Measurements from ENCODE around the gene LLGL1.

Gene LLGL1

GRCh38 chr17:18260332-18261145, 35.1 kb downstream of the LLGL1 start, which contains the start of gene MIEF2:
TSS of gene MIEF2 (plus strand) at chr17:18260662. CDS start at chr17:18262721, 2,059 bp downstream.
- peak; percentile 81 to 84 for DNase-seq (ENCODE audit: low spot score in 2 of 2)
- ATAC-seq (replicated peaks; ENCODE audit: extremely low read depth, poor library complexity, severe bottlenecking) = peak; percentile 92
- Mint-ChIP-seq H3K4me1 (peaks cover 33% of the 10 kb centered on the region), H3K27me3 (no peaks in the 10 kb centered on the region), H3K9me3 (no peaks in the 10 kb centered on the region), H3K4me3 (peak within 1 kb of the TSS; percentile 98), H3K36me3 (ENCODE audit: insufficient read depth) (peaks cover 15% of the 10 kb centered on the region), H3K27ac (ENCODE audit: low read depth) (peak within 1 kb of the TSS; percentile 71)

- H3K27ac Mint-ChIP-seq (ENCODE audit: low read depth) = peak overlapping the region; percentile 71
- peak overlapping the region; percentile 98 for H3K4me3 Mint-ChIP-seq
- H3K9me3 Mint-ChIP-seq = no peaks in the 10 kb centered on the region
- no peaks in the 10 kb centered on the region for H3K27me3 Mint-ChIP-seq
- peaks cover 13% of the 10 kb centered on the region for H3K36me3 Mint-ChIP-seq (ENCODE audit: insufficient read depth)
- H3K4me1 Mint-ChIP-seq = peaks cover 33% of the 10 kb centered on the region
- ATAC-seq (replicated peaks; ENCODE audit: extremely low read depth, poor library complexity, severe bottlenecking) (no peak), DNase-seq (ENCODE audit: low spot score in 2 of 2) (no peak)
These were observed 35.7 kb downstream of the LLGL1 start for GRCh38 chr17:18261146-18261515.

- peak overlapping the region; percentile 71 for H3K27ac Mint-ChIP-seq (ENCODE audit: low read depth)
- no peak for ATAC-seq (replicated peaks; ENCODE audit: extremely low read depth, poor library complexity, severe bottlenecking)
- no peak for DNase-seq (ENCODE audit: low spot score in 2 of 2)
- H3K9me3 Mint-ChIP-seq = no peaks in the 10 kb centered on the region
- H3K4me3 Mint-ChIP-seq = peak overlapping the region; percentile 98
- H3K4me1 Mint-ChIP-seq = peaks cover 34% of the 10 kb centered on the region
- H3K27me3 Mint-ChIP-seq = no peaks in the 10 kb centered on the region
- peaks cover 13% of the 10 kb centered on the region for H3K36me3 Mint-ChIP-seq (ENCODE audit: insufficient read depth)
These were observed 36.2 kb downstream of the LLGL1 start for GRCh38 chr17:18261659-18262058.

- no peaks in the 10 kb centered on the region for H3K27me3 Mint-ChIP-seq
- DNase-seq (ENCODE audit: low spot score in 2 of 2) (no peak), ATAC-seq (replicated peaks; ENCODE audit: extremely low read depth, poor library complexity, severe bottlenecking) (no peak)
- H3K36me3 Mint-ChIP-seq (ENCODE audit: insufficient read depth) = peaks cover 9% of the 10 kb centered on the region
- H3K4me1 Mint-ChIP-seq = peaks cover 32% of the 10 kb centered on the region
- H3K4me3 Mint-ChIP-seq = peak overlapping the region; percentile 98
- no peak overlapping the region for H3K27ac Mint-ChIP-seq (ENCODE audit: low read depth)
- H3K9me3 Mint-ChIP-seq = no peaks in the 10 kb centered on the region
These were observed 36.7 kb downstream of the LLGL1 start for GRCh38 chr17:18262111-18262510.

- Mint-ChIP-seq H3K27ac (ENCODE audit: low read depth) (no peak overlapping the region), H3K36me3 (ENCODE audit: insufficient read depth) (peaks cover 9% of the 10 kb centered on the region), H3K4me1 (peaks cover 32% of the 10 kb centered on the region), H3K4me3 (peak overlapping the region; percentile 98), H3K27me3 (no peaks in the 10 kb centered on the region), H3K9me3 (no peaks in the 10 kb centered on the region)
- DNase-seq (ENCODE audit: low spot score in 2 of 2) (no peak), ATAC-seq (replicated peaks; ENCODE audit: extremely low read depth, poor library complexity, severe bottlenecking) (no peak)
These were observed 37.2 kb downstream of the LLGL1 start for GRCh38 chr17:18262641-18263040.

- Mint-ChIP-seq H3K27ac (ENCODE audit: low read depth) (no peak overlapping the region), H3K9me3 (no peaks in the 10 kb centered on the region), H3K27me3 (no peaks in the 10 kb centered on the region), H3K4me1 (peaks cover 31% of the 10 kb centered on the region), H3K4me3 (no peak overlapping the region), H3K36me3 (ENCODE audit: insufficient read depth) (peaks cover 9% of the 10 kb centered on the region)
- DNase-seq (ENCODE audit: low spot score in 2 of 2) = no peak
- no peak for ATAC-seq (replicated peaks; ENCODE audit: extremely low read depth, poor library complexity, severe bottlenecking)
These were observed 38.6 kb downstream of the LLGL1 start for GRCh38 chr17:18263885-18264682.

GRCh38 chr17:18267366-18267765, 41.9 kb downstream of the LLGL1 start:
- peak overlapping the region; percentile 18 for H3K4me3 Mint-ChIP-seq
- H3K9me3 Mint-ChIP-seq = no peaks in the 10 kb centered on the region
- DNase-seq (ENCODE audit: low spot score in 2 of 2) = no peak
- ATAC-seq (replicated peaks; ENCODE audit: extremely low read depth, poor library complexity, severe bottlenecking) = peak; percentile 54
- H3K36me3 Mint-ChIP-seq (ENCODE audit: insufficient read depth) = peaks cover 5% of the 10 kb centered on the region
- H3K27me3 Mint-ChIP-seq = no peaks in the 10 kb centered on the region
- no peak overlapping the region for H3K27ac Mint-ChIP-seq (ENCODE audit: low read depth)
- H3K4me1 Mint-ChIP-seq = peaks cover 14% of the 10 kb centered on the region

GRCh38 chr17:18267927-18268711, 42.7 kb downstream of the LLGL1 start:
- H3K4me3 Mint-ChIP-seq = peak overlapping the region; percentile 18
- peaks cover 2% of the 10 kb centered on the region for H3K36me3 Mint-ChIP-seq (ENCODE audit: insufficient read depth)
- H3K27ac Mint-ChIP-seq (ENCODE audit: low read depth) = no peak overlapping the region
- no peaks in the 10 kb centered on the region for H3K27me3 Mint-ChIP-seq
- ATAC-seq (replicated peaks; ENCODE audit: extremely low read depth, poor library complexity, severe bottlenecking) (peak; percentile 73), DNase-seq (ENCODE audit: low spot score in 2 of 2) (no peak)
- H3K9me3 Mint-ChIP-seq = no peaks in the 10 kb centered on the region
- H3K4me1 Mint-ChIP-seq = peaks cover 14% of the 10 kb centered on the region

- no peak overlapping the region for H3K27ac Mint-ChIP-seq (ENCODE audit: low read depth)
- no peak for ATAC-seq (replicated peaks; ENCODE audit: extremely low read depth, poor library complexity, severe bottlenecking)
- H3K36me3 Mint-ChIP-seq (ENCODE audit: insufficient read depth) = peaks cover 5% of the 10 kb centered on the region
- DNase-seq (ENCODE audit: low spot score in 2 of 2) = no peak
- no peaks in the 10 kb centered on the region for H3K9me3 Mint-ChIP-seq
- H3K27me3 Mint-ChIP-seq = no peaks in the 10 kb centered on the region
- H3K4me3 Mint-ChIP-seq = no peak overlapping the region
- peaks cover 14% of the 10 kb centered on the region for H3K4me1 Mint-ChIP-seq
These were observed 44.9 kb downstream of the LLGL1 start for GRCh38 chr17:18270046-18270931.

- H3K4me3 Mint-ChIP-seq = no peak overlapping the region
- no peaks in the 10 kb centered on the region for H3K4me1 Mint-ChIP-seq
- no peak for DNase-seq (ENCODE audit: low spot score in 2 of 2)
- no peak for ATAC-seq (replicated peaks; ENCODE audit: extremely low read depth, poor library complexity, severe bottlenecking)
- H3K27ac Mint-ChIP-seq (ENCODE audit: low read depth) = no peak overlapping the region
- no peaks in the 10 kb centered on the region for H3K9me3 Mint-ChIP-seq
- no peaks in the 10 kb centered on the region for H3K27me3 Mint-ChIP-seq
- H3K36me3 Mint-ChIP-seq (ENCODE audit: insufficient read depth) = peaks cover 26% of the 10 kb centered on the region
These were observed 51.6 kb downstream of the LLGL1 start for GRCh38 chr17:18277076-18277475.

- peaks cover 35% of the 10 kb centered on the region for H3K36me3 Mint-ChIP-seq (ENCODE audit: insufficient read depth)
- ATAC-seq (replicated peaks; ENCODE audit: extremely low read depth, poor library complexity, severe bottlenecking) (no peak), DNase-seq (ENCODE audit: low spot score in 2 of 2) (no peak)
- H3K27ac Mint-ChIP-seq (ENCODE audit: low read depth) = no peak overlapping the region
- H3K4me1 Mint-ChIP-seq = no peaks in the 10 kb centered on the region
- H3K4me3 Mint-ChIP-seq = no peak overlapping the region
- H3K9me3 Mint-ChIP-seq = no peaks in the 10 kb centered on the region
- H3K27me3 Mint-ChIP-seq = no peaks in the 10 kb centered on the region
These were observed 53.4 kb downstream of the LLGL1 start for GRCh38 chr17:18278867-18279266.

Data from central memory CD8-positive, alpha-beta T cell (primary cell).